ENCODE measurements around the gene MAP3K3.

DNA sequence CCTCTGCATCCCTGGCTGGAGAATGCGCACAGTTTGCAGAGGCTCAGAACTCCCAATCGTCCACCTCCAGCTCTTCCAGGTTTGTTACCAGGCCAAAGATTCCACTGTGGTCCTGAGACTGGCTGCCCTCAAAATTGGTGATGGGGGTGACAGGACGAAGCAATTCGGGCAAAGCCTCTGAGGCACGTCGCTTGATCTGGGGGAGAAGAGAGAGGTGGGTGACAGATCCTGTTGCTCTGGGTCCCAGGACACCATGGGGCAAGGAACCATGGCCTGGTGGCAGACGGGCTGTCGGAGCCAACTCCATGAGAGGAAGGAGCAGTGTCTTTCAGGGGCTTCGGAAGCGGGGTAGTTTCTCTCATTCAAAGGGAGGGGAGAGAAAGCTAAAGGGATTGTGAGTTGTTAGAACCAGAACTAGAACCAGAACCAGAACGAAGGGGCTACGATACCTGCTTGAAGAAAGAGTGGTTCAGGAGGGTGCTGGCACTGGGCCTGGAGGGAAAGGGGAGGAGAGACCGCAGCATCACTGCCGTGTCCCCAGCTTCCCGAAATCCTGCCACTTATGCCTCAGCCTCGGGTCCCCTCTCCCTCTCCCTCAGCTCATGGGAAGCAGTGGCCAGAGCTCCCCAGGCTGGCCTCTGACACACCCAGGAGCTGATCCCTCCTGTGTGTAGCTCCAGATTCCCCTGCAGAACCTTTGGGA lies 81.5 kb downstream of the MAP3K3 start:
- TF ChIP-seq POLR2A (IDR thresholded peaks at IDR 0.05; ENCODE audit: low read length) (no peak), GATA1 (IDR thresholded peaks at IDR 0.05; ENCODE audit: low read depth, low read length) (no peak)
